ENCODE data around the gene DSG4.
"Not testable (repeated sequence)": the region's sequence is repeated elsewhere in the genome, so short reads cannot be mapped to it uniquely, and the experiment has no call there.

Gene DSG4, protein sequence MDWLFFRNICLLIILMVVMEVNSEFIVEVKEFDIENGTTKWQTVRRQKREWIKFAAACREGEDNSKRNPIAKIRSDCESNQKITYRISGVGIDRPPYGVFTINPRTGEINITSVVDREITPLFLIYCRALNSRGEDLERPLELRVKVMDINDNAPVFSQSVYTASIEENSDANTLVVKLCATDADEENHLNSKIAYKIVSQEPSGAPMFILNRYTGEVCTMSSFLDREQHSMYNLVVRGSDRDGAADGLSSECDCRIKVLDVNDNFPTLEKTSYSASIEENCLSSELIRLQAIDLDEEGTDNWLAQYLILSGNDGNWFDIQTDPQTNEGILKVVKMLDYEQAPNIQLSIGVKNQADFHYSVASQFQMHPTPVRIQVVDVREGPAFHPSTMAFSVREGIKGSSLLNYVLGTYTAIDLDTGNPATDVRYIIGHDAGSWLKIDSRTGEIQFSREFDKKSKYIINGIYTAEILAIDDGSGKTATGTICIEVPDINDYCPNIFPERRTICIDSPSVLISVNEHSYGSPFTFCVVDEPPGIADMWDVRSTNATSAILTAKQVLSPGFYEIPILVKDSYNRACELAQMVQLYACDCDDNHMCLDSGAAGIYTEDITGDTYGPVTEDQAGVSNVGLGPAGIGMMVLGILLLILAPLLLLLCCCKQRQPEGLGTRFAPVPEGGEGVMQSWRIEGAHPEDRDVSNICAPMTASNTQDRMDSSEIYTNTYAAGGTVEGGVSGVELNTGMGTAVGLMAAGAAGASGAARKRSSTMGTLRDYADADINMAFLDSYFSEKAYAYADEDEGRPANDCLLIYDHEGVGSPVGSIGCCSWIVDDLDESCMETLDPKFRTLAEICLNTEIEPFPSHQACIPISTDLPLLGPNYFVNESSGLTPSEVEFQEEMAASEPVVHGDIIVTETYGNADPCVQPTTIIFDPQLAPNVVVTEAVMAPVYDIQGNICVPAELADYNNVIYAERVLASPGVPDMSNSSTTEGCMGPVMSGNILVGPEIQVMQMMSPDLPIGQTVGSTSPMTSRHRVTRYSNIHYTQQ

DNA sequence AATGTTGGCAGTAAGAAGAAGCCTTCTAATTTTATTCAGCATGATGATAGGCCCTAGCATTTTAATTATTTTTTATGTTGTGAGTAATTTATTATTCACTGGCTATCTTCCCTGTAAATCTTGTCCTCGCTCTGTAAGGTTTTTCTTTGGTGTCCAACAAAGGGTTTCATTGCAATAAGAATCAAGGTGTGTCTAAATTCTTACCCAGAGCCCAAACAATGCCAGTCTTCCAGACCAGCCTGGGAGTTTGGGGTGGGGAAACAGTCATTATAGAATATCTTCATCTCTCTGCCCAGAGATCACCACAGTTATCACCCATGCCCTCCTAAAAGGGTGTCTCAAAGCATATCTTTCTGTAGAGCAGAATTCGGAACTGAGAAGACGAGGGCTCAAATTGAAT is at the start of gene DSG4:
TSS of gene DSG4 (plus strand) at position 301 of the 400 bp plus-strand sequence. CDS start 135 bp downstream, outside the sequence.
- no peak within 1 kb of the TSS for H3K4me3 Mint-ChIP-seq
- no peaks in the 10 kb centered on the region for H3K9me3 Mint-ChIP-seq
- no peak within 1 kb of the TSS for H3K27ac Mint-ChIP-seq
- H3K27me3 Mint-ChIP-seq, result no peaks in the 10 kb centered on the region
- H3K4me1 Mint-ChIP-seq (ENCODE audit: low read depth), result no peaks in the 10 kb centered on the region
- no peaks in the 10 kb centered on the region for H3K36me3 Mint-ChIP-seq (ENCODE audit: low read depth)

DNA sequence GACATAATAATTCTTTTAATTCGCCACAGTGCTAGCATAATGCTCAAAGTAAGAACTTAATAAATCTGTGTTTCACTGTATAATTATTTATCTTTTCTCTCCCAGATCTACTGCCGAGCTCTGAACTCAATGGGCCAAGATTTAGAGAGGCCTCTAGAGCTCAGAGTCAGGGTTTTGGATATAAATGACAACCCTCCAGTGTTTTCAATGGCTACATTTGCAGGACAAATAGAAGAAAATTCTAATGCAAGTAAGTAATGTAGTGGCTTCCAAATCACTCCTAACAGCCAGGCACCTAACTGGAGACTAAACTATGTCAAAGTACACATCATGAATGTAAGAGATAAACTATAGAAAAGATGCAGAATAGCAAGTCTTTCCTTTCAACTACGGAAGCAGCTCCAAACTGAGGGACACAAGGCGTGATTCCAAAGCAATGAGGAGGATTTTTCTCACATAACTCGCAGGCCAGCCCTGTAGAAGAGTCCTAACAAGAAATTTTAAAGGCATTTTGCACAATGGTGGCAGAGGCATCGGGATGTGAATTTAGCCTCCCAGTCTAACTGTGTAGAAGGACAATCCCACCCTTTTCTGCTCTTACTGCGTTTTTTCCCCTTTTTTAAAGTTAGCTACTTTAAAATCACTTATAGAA is 46.7 kb upstream of the DSG4 start:
- no peaks in the 10 kb centered on the region for H3K36me3 Mint-ChIP-seq (ENCODE audit: low read depth)
- H3K27me3 Mint-ChIP-seq, result no peaks in the 10 kb centered on the region
- H3K4me1 Mint-ChIP-seq (ENCODE audit: low read depth), result no peaks in the 10 kb centered on the region
- H3K9me3 Mint-ChIP-seq, result no peaks in the 10 kb centered on the region
- no peak overlapping the region for H3K27ac Mint-ChIP-seq
- no peak overlapping the region for H3K4me3 Mint-ChIP-seq

DNA sequence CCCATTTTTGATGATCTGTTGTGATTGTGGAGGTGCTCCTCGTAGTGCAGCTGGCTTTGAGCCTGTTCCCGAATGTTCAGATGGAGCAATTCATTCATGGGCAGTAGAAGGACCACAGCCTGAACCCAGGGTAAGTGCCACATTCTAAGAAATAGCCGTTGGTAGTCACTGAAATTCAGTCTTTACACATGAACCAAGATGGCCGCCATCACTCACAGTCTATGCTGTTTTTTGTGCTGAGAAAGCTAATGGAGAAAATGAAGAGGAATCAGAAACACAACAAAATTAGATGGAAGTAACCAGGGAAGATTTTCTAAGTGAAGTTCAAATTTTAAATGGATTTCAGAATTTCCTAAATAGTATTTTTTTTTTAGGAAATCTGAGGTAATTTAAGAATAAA is 33.1 kb upstream of the DSG4 start:
- no peak overlapping the region for H3K4me3 Mint-ChIP-seq
- no peaks in the 10 kb centered on the region for H3K27me3 Mint-ChIP-seq
- no peaks in the 10 kb centered on the region for H3K36me3 Mint-ChIP-seq (ENCODE audit: low read depth)
- no peaks in the 10 kb centered on the region for H3K9me3 Mint-ChIP-seq
- H3K27ac Mint-ChIP-seq, result no peak overlapping the region
- H3K4me1 Mint-ChIP-seq (ENCODE audit: low read depth), result no peaks in the 10 kb centered on the region

DNA sequence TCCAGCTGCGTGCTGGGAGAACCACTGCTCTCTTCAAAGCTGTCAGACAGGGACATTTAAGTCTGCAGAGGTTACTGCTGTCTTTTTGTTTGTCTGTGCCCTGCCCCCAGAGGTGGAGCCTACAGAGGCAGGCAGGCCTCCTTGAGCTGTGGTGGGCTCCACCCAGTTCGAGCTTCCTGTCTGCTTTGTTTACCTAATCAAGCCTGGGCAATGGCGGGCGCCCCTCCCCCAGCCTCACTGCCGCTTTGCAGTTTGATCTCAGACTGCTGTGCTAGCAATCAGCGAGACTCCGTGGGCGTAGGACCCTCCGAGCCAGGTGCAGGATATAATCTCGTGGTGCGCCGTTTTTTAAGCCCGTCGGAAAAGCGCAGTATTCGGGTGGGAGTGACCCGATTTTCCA is 23.2 kb upstream of the DSG4 start:
- H3K4me3 Mint-ChIP-seq; H3K36me3 Mint-ChIP-seq (ENCODE audit: low read depth); H3K9me3 Mint-ChIP-seq: not testable (repeated sequence)

DNA sequence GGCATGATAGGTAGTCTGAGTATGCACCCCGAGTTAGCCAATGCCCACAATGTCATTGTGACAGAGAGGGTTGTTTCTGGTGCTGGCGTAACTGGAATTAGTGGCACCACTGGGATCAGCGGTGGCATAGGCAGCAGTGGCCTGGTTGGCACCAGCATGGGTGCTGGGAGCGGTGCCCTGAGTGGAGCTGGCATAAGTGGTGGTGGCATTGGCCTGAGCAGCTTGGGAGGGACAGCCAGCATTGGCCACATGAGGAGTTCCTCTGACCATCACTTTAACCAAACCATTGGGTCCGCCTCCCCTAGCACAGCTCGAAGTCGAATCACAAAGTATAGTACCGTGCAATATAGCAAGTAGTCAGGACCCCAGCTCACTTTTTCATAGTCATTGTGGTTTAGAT is 21.6 kb upstream of the DSG4 start:
- Mint-ChIP-seq H3K36me3 (ENCODE audit: low read depth) (no peaks in the 10 kb centered on the region), H3K4me1 (ENCODE audit: low read depth) (no peaks in the 10 kb centered on the region), H3K9me3 (no peaks in the 10 kb centered on the region), H3K4me3 (no peak overlapping the region), H3K27ac (no peak overlapping the region), H3K27me3 (no peaks in the 10 kb centered on the region)

More for the DNA sequence above, 23.2 kb upstream of the DSG4 start:
- H3K27me3 Mint-ChIP-seq; H3K27ac Mint-ChIP-seq; H3K4me1 Mint-ChIP-seq (ENCODE audit: low read depth): not testable (repeated sequence)

DNA sequence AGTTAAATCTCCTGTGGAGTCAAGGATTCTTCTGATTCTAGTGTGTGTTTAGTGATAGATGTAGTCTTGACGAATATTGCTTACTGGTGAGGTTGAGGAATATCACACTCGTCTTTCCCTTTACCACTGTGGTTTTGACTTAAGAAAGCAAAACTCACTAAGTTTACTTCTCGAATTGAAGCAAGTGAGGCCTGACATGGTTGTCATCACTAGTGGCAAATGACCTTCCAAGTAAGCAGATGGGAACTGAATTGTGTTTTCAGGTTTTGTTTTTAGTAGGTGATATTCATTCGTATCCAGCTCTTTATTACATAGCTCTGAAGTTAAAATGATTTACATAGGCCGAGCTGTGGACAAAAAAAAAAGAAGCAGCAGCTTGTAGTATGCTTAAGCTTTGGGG is 20.6 kb upstream of the DSG4 start:
- no peaks in the 10 kb centered on the region for H3K36me3 Mint-ChIP-seq (ENCODE audit: low read depth)
- H3K27me3 Mint-ChIP-seq, result no peaks in the 10 kb centered on the region
- no peaks in the 10 kb centered on the region for H3K4me1 Mint-ChIP-seq (ENCODE audit: low read depth)
- no peak overlapping the region for H3K4me3 Mint-ChIP-seq
- no peaks in the 10 kb centered on the region for H3K9me3 Mint-ChIP-seq
- H3K27ac Mint-ChIP-seq, result no peak overlapping the region

DNA sequence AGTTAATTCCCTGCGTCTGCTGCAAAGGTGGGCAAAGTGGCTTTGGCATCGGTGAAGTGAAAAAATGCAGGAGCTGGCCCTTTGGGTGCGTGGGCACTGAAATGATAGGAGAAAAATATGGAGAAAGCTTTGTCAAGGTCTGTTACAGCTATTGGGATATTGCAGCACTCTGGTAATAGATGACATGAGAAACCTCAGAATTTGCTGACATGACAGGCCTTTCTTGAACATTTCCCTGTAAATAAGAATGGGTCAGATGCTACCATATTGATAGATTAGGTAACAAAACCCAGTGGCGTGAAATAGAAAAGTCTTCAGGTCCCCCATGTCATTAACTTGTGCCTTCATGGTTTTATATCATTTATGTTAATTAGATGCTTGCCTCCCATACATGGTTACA is 12.4 kb upstream of the DSG4 start:
- Mint-ChIP-seq H3K27me3 (no peaks in the 10 kb centered on the region), H3K4me1 (ENCODE audit: low read depth) (no peaks in the 10 kb centered on the region), H3K4me3 (no peak overlapping the region), H3K27ac (no peak overlapping the region), H3K9me3 (no peaks in the 10 kb centered on the region), H3K36me3 (ENCODE audit: low read depth) (no peaks in the 10 kb centered on the region)

DNA sequence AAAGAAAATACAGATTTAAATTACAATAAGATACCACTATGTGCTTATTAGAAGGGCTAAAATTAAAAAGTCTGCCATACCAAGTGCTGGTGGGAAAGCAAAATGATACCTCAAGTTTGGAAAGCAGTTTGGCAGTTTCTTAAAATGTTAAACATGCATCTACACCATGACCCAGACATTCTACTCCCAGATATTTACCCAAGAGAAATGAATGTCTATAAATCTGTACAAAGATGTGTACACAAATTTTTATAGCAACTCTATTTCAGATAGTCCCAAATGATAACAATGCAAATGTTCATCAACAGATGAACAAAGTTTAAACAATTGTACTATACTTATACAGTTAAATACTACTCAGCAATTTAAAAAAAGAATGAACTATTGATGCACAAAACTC is 7.1 kb upstream of the DSG4 start:
- no peaks in the 10 kb centered on the region for H3K9me3 Mint-ChIP-seq
- H3K36me3 Mint-ChIP-seq (ENCODE audit: low read depth), result no peaks in the 10 kb centered on the region
- H3K4me1 Mint-ChIP-seq (ENCODE audit: low read depth), result no peaks in the 10 kb centered on the region
- no peak overlapping the region for H3K27ac Mint-ChIP-seq
- H3K4me3 Mint-ChIP-seq, result no peak overlapping the region
- no peaks in the 10 kb centered on the region for H3K27me3 Mint-ChIP-seq

DNA sequence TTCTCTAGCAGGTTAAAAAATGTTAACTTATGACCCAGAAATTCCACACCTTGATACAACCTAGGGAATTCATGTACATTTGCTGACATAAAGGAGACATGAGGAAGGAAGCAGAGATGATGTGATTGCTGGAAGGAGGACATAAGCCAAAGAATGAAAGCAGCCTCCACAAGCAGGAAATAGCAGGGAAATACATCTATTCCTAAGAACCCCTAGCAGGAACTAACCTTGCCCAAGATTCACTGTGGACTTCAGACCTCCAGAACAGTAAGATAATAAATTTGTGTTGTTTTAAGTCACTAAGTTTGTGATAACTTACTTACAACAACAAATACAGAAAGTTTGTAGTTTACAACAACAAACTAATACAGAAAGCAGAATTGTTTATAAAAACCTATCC is 4.6 kb upstream of the DSG4 start:
- no peak overlapping the region for H3K4me3 Mint-ChIP-seq

DNA sequence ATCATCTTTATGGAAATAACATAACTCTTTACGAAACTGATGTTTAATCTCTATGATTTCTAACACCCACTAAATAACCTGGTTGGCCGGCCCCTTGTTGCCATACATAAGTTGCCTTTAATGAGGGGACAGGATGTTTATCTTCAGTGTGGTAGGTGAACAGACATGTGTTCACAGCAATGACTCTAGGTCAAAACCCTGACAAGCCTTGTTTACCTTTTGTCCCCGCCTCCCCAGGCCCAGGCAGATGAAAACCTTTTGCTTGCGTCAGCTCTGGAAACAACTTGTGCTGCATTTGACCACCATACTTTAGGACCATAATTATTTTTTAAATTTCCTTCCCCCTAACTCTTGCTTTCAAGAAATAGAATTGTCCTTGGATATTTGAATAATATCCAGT is 2.9 kb upstream of the DSG4 start:
- Mint-ChIP-seq H3K4me1 (ENCODE audit: low read depth) (no peaks in the 10 kb centered on the region), H3K27ac (no peak overlapping the region), H3K4me3 (no peak overlapping the region), H3K27me3 (no peaks in the 10 kb centered on the region), H3K36me3 (ENCODE audit: low read depth) (no peaks in the 10 kb centered on the region), H3K9me3 (no peaks in the 10 kb centered on the region)

More for the DNA sequence above, 4.6 kb upstream of the DSG4 start:
- Mint-ChIP-seq H3K36me3 (ENCODE audit: low read depth) (no peaks in the 10 kb centered on the region), H3K27ac (no peak overlapping the region), H3K4me1 (ENCODE audit: low read depth) (no peaks in the 10 kb centered on the region), H3K9me3 (no peaks in the 10 kb centered on the region), H3K27me3 (no peaks in the 10 kb centered on the region)

DNA sequence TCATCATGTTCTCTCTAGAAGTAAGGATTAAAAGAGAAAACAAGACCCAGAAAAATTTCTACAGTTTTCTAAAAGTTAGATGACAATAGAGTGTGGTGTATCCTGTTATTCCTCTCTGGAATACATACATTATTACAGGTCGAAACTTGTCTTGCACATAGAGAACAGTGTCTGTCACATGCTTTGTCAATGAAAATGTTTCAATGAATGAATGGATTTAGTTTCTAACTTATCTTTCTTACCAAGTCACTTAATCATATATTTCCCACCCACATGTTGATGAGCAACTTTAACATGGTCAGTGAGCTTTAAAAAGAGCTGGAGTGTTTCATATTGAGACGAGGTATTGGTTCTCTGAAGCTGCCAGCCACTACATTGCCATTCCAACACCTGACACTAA is 4.3 kb downstream of the DSG4 start:
- no peak overlapping the region for H3K4me3 Mint-ChIP-seq
- no peaks in the 10 kb centered on the region for H3K27me3 Mint-ChIP-seq
- H3K4me1 Mint-ChIP-seq (ENCODE audit: low read depth), result no peaks in the 10 kb centered on the region

DNA sequence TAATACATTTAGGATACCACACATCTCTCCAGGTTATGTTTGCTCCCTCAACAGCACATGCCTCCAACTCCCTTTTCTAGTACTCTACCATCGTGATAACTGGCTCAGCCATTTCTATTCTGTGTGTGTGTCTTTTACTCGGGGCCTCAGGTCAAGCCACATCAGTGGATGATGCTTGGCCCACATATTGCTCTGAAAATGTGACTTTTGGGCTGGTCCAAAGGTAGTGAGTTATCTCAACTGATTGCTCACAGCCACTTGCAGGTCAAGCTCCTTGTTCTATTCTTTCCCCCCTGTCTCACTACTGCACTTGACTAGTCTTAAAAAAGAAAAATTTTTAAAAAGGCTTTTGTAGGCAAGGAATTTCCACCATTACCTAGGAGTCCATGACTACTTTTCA is 5.5 kb downstream of the DSG4 start:
- Mint-ChIP-seq H3K27me3 (no peaks in the 10 kb centered on the region), H3K4me3 (no peak overlapping the region)

More for the DNA sequence above, 4.3 kb downstream of the DSG4 start:
- peaks cover 3% of the 10 kb centered on the region for H3K9me3 Mint-ChIP-seq
- no peak overlapping the region for H3K27ac Mint-ChIP-seq
- no peaks in the 10 kb centered on the region for H3K36me3 Mint-ChIP-seq (ENCODE audit: low read depth)

DNA sequence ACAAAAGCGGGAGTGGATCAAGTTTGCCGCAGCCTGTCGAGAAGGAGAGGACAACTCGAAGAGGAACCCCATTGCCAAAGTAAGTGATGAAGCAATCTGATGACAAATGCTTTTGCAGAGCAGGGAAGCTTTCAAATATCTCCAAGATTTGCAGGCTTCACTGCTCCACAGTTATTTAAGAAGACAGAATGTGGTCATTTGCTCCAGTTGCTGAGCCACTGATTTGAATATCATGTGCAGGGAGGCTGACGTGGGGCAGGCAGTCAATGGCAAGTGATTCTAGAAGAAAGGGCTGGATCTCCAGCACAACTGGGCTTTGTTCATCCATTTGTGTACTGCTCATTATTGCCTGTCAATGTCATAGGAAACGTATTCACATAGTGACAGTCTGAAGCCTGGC is 10.2 kb downstream of the DSG4 start:
- Mint-ChIP-seq H3K4me3 (no peak overlapping the region), H3K36me3 (ENCODE audit: low read depth) (no peaks in the 10 kb centered on the region), H3K27ac (no peak overlapping the region), H3K4me1 (ENCODE audit: low read depth) (no peaks in the 10 kb centered on the region), H3K27me3 (no peaks in the 10 kb centered on the region), H3K9me3 (peaks cover 3% of the 10 kb centered on the region)

More for the DNA sequence above, 5.5 kb downstream of the DSG4 start:
- no peak overlapping the region for H3K27ac Mint-ChIP-seq
- H3K4me1 Mint-ChIP-seq (ENCODE audit: low read depth), result no peaks in the 10 kb centered on the region
- H3K36me3 Mint-ChIP-seq (ENCODE audit: low read depth), result no peaks in the 10 kb centered on the region
- H3K9me3 Mint-ChIP-seq, result peaks cover 3% of the 10 kb centered on the region

DNA sequence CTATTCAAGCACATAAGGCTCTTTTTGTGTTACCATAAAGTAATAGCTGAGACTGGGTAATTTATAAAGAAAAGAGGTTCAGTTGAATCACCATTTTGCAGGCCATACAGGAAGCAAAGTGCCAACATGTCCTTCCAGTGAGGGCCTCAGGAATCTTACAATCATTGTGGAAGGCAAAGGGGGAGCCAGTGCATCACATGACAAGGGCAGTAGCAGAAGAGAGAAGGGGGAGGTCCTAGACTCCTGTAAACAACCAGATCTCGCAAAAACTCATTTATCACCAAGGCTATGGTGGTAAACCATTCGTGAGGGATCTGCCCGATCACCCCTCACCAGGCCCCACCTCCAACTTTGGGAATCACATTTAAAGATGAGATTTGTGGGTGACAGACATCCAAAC is 16.7 kb downstream of the DSG4 start:
- H3K4me3 Mint-ChIP-seq, result no peak overlapping the region
- H3K27ac Mint-ChIP-seq, result no peak overlapping the region
- no peaks in the 10 kb centered on the region for H3K36me3 Mint-ChIP-seq (ENCODE audit: low read depth)
- no peaks in the 10 kb centered on the region for H3K9me3 Mint-ChIP-seq
- H3K27me3 Mint-ChIP-seq, result no peaks in the 10 kb centered on the region
- H3K4me1 Mint-ChIP-seq (ENCODE audit: low read depth), result no peaks in the 10 kb centered on the region
